Measurements from ENCODE around the gene IMPG2.

Gene IMPG2

GRCh38 chr3:101230618-101231017 lies 89.8 kb downstream of the IMPG2 start:
- no peak for DNase-seq

DNA sequence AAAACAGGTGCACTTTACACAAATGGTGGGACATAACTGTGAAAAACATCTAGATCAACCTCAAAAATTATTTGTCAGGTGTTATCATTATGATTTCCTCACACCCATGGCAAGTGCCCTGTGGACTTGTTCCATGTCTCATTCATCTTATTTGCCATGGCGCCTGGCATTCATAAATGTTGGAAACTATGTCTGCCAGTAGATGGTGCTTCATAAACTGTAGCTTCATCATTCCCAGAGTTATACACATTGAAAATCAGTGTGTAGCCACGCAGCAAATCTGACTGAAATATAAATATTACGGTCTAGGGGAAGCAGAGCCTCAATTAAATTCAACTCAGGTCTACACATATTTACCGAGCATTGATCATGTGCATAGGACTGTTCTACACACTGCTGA lies 90.7 kb downstream of the IMPG2 start:
- no peak for DNase-seq

GRCh38 chr3:101228441-101228840 lies 91.9 kb downstream of the IMPG2 start:
- DNase-seq: no peak

DNA sequence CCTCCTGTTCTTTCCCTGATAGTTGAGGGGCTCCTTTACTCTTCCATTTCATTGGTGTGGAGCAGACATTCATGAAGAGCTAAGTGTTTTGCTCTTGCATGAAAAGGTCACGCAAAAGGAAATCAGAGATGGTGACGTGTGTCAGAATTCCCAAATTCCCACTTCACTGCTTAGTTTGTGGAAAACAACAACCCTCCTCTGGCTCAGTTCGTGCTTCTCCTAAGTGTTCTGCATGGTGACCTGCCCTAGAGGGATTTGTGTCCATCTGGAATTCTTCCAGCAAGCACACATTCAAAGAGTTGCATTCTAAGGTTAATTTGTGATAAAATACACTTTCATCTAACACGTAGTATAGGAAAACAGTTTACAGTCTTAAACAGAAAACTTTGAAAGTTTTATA lies 95.6 kb downstream of the IMPG2 start:
- DNase-seq: no peak

- no peak for DNase-seq
Observed at GRCh38 chr3:101223016-101223415, 97.4 kb downstream of the IMPG2 start.

- DNase-seq: no peak
Observed at GRCh38 chr3:101219842-101220560, 100.4 kb downstream of the IMPG2 start.

DNA sequence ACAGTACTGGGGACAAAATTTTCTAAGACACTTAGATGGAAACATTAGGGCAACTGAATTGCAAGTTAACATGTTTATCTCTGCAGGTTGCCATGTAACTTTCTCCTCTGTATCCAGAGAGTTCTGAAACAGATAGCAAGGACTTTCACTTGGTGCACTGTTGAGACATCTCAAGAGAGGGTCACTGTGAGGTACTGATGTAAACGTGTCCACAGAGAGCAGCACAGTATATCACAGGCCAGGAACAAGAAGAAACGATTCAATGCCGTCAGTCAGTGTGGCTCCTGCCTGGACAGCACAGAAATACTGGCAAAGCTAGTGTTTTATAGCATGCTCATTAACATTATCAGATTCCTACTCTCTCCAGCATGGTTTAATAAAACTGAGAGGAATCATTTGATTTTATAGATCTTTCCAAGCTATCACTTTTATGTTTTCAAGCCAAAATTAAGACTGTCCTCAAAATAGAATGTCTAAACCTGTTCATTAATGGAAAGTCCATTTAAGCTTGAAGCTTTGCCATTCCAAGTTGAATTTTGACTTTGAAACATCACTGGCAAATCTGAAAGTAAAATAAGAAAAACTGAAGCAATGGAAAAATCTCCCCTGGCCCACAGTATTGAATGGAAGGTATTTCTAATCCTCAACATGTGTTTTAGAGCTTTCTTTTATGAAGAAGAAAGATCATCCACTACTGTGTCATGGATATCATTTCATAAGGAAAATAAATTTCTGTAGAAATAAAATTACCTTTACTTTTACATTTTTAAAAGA lies 102.7 kb downstream of the IMPG2 start:
- no peak for DNase-seq

DNA sequence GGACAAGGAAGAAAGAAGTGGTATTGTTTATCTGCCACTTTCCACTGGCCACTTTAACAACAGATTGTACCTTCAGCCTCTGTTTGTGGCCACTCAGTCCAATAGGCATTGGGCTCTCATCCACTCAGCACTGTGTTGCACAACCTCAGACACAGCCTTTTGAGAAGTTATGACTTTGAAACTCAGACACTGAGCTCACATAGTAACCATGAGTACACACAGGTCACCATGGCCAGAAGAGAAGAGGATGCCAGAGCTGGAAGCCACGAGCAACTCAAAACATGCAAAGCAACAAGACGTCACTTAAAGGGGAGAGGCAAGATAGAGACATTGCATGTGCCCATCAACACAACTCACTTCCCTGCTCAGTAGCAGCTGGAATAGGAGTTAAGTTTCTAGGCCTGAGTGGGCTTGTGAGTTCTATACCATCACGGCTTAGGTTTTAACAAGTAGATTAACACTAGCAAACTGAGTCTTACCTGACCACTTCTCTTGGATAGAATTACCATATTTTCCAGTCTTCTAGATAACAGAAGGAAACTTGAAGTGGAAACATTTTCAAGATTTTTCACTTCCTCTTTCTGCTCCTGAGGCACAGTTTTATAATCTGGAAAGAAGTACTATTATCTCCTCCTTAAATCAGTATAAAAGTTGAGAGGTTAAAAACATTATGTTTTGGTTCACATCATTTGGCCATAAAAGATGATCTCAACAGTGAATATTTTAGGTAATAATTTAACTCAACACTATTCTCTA lies 103.5 kb downstream of the IMPG2 start:
- DNase-seq: no peak

- no peak for DNase-seq
Observed at GRCh38 chr3:101212730-101213129, 107.6 kb downstream of the IMPG2 start.

GRCh38 chr3:101204246-101204645 lies 116.1 kb downstream of the IMPG2 start:
- DNase-seq: no peak

DNA sequence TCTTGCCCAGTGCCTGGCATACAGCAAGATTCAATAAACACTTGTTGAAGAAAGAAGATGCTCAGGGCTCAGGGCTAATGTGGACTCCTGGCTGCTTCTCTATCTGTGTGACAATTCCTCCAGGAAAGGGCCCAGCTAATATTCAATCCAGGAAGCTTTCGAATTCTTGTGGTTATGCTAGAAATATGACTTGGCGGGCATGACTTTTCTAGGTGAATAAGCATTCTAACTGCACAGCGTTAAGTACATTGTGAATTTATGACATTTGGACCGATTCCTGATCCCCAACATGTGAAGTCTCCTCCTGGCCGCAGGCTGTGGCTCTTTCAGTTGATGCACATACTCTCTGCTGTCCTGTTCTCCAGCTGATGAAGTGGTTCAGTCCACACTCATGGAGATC lies 117.0 kb downstream of the IMPG2 start:
- no peak for DNase-seq

GRCh38 chr3:101202640-101203039 lies 117.7 kb downstream of the IMPG2 start:
- no peak for DNase-seq

DNA sequence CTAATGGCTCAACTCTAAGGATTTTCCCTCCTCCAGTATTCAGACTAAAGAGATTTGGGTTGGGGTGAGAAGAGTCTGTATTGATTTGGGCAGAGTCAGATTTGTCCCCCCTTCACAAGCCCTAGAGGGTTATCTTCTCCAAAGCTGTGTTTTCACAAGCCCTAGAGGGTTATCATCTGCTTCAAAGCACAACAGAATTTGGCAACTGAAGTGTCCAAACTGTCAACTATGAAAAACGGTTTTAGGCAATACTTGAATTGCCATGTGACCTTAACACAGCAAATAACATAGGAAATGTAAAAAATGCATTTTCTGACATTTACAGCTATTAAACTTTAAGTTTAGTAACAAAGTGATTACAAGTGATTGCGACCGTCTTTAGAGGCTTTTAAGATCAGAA lies 119.9 kb downstream of the IMPG2 start:
- DNase-seq: no peak

DNA sequence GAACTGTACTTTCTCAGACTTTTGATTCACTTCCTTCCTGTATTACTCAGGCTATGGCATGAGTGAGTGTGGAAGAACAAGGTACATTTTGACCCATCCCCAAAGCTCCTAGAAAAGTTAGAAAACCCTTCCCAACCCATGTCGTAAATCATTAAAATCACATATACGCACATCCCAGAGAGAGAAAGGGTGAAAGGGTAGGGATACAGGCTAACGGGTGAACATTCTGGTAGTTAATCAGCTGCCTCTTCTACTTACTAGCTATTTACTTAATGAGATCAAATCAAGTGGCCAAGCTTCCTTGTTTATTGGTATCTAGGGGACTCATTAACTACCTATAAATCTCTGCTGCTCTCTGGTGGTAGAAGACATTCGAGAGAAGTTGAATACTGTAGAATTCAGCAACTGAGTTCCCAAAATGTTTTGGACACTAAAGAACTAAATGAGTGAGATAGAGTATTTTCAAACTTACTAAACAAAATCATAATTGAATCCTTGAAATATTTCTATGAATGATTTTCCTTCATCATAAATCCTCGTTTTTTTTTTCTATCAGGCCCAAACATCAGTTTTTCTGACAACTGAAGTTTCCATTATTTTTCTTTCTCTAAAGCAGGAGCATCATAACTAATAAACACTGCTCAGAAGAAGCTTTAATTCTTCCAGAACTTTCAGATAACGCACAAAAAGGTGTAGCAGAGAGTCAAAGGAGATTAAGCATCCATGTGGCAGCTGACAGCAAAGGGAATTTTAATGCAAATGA lies 124.2 kb downstream of the IMPG2 start:
- DNase-seq: no peak

DNA sequence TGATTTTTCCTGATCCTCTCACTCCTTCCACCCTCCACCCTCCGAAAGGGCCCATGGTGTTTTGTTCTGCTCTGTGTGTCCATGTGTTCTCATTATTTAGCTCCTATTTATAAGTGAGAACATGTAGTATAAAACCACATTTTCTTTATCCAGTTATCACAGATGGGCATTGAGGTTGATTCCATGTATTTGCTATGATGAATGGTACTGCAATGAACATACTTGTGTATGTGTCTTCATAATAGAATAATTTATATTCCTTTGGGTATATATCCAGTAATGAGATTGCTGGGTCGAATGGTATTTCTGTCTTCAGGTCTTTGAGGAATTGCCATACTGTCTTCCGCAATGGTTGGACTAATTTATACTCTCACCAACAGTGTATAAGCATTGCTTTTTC lies 126.0 kb downstream of the IMPG2 start:
- no peak for DNase-seq

DNA sequence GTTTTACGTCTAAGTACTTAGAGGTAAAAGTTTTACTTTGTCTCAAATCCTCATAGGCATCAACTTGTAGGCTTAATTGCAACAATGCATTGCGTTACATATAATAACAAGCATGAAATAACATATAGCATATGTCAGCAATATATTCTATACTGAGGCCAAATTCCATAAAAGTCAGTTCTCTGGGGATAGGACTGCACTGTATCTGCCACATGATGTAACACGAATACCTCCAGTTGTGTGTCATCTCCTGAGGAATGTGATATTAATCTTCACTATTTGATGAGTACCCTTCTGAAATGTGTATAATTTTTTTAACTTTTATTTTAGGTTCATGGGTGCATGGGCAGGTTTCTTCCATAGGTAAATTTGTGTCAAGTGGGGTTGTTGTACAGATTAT lies 126.4 kb downstream of the IMPG2 start:
- no peak for DNase-seq

DNA sequence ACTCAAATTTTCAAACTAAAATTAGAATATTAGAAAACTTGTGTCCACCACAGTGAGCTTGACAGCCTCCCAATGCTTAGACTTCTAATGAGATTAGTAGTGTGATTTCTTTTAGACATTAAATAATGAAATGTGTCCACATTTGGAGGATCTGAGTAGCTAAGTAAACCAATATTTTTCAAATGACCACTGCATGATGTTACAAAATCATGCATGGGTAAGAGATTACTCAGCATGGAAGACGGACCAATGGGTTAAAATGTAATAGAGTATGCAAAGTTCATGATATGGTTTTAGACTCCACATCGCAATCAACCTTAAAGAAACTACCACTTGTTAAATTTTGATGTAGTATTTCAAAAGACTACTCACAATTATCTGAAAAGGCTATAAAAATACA lies 130.6 kb downstream of the IMPG2 start:
- DNase-seq: no peak

DNA sequence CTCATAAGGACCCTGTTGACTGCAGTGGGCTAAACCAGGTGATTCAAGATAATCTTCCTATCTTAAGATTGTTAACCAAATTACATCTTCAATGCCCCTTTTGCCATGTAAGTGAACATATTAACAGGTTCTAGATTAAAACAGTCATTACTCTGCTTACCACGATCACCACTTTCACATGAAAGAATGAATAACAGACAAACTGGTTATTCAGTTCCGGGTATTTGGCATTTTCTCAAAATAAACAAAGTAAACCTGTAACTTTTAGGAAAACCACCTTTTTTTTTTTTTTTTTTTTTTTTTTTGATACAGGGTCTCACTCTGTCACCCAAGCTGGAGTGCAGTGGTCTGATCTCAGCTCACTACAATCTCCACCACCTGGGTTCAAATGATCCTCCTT lies 131.2 kb downstream of the IMPG2 start:
- no peak for DNase-seq

- DNase-seq: no peak
Observed at GRCh38 chr3:101185341-101185740, 135.0 kb downstream of the IMPG2 start.

- DNase-seq: no peak
Observed at GRCh38 chr3:101184111-101184510, 136.3 kb downstream of the IMPG2 start.

DNA sequence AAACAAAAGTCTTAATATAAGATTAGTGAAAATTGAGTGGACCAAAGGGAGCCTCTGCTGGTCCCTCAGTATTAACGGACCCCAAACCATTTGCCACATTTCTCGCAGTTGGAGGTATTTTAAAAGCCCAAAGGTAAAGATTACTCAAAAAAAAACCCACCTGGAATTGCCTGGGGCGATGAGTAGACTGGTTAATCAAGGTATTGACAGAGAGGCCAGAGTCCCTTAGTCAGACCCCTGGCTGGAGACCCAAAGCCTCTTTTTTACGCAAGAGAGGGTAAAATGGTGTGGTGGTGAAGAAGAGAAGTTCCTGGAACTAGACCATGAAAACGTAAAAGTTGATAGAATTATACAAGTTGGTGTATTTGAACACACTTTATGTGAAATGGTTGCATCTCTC lies 137.2 kb downstream of the IMPG2 start:
- no peak for DNase-seq

DNA sequence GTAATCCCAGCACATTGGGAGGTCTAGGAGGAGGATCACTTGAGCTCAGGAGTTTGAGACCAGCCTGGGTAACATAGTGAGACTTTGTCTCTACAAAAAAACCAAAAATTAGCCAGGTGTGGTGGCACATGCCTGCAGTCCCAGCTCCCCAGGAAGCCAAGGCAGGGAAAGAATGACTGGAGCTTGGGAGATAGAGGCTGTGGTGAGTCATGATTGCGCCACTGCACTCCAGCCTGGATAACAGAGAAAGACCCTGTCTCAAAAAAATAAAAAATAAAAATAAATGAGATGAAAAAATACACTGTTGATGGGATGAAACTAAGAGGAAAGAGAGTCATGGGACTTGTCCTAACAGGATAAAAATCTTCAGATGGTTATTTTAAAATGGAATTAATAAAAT lies 137.6 kb downstream of the IMPG2 start:
- no peak for DNase-seq

DNA sequence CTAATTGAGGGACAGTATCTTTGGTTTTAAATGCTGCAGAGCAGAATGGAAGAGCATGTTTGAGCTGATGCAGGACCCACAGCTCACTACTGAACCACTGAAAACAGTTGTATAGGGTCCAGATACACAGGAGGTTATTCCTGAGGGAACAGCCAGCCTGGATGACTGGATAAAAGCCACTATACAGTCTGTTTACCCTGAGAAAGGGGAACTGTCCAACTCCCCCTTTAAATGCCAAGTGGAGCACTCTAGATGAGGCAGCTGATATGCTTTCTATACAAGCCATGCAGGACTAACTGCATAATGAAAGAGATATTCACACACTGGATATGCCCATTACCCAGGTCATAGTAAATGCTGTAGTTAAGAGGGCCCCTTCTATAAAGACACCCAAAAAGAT lies 138.6 kb downstream of the IMPG2 start:
- DNase-seq: no peak

All from T-helper 1 cell (primary cell).